ENCODE results near the gene TP53TG5.

GRCh38 chr20:45362804-45363610 is 15.1 kb downstream of the TP53TG5 start, which contains the start of gene SYS1:
- TF ChIP-seq GATA2 (IDR thresholded peaks at IDR 0.05; ENCODE audit: low read depth, low read length) (no peak), GATA3 (IDR thresholded peaks at IDR 0.05; ENCODE audit: low read depth, low read length) (no peak)

Data from SH-SY5Y (cell line).